Parathyroid adenoma (tissue), 2 donors: ENCODE measurements around the gene CACNA1S.
A peak's percentile ranks its signal among the peaks of the same experiment; 100 is the strongest.

Source experiments
- H2AFZ ChIP-seq: fragments of 300-600 bp; sonication (generic); one replicate; pipeline ENCODE4 v1.7.0; 2017; ENCODE audit warnings: antibody characterized with exemption, mild to moderate bottlenecking
- H3K27ac ChIP-seq: fragments of 300-600 bp; sonication (generic); one replicate; pipeline ENCODE4 v1.7.0; 2017
- H3K27me3 ChIP-seq: fragments of 300-600 bp; sonication (generic); one replicate; pipeline ENCODE4 v1.7.0; 2017; ENCODE audit warnings: low read length; ENCODE audit not compliant: control insufficient read depth, insufficient read depth
- H3K36me3 ChIP-seq: fragments of 300-600 bp; sonication (generic); one replicate; pipeline ENCODE4 v1.7.0; 2017; ENCODE audit warnings: low read length; ENCODE audit not compliant: control insufficient read depth, insufficient read depth
- H3K4me1 ChIP-seq: fragments of 300-600 bp; sonication (generic); one replicate; pipeline ENCODE4 v1.7.0; 2017; ENCODE audit warnings: control low read depth
- H3K4me2 ChIP-seq: fragments of 300-600 bp; sonication (generic); one replicate; pipeline ENCODE4 v1.7.0; 2017; ENCODE audit warnings: low read length
- H3K4me3 ChIP-seq: fragments of 300-600 bp; sonication (generic); one replicate; pipeline ENCODE4 v1.7.0; 2017; ENCODE audit warnings: low read depth, low read length
- H3K79me2 ChIP-seq: fragments of 300-600 bp; sonication (generic); one replicate; pipeline ENCODE4 v1.7.0; 2017; ENCODE audit warnings: control low read depth
- H3K9ac ChIP-seq: fragments of 300-600 bp; sonication (generic); one replicate; pipeline ENCODE4 v1.7.0; 2017; ENCODE audit warnings: mild to moderate bottlenecking
- H3K9me3 ChIP-seq: fragments of 300-600 bp; sonication (generic); one replicate; pipeline ENCODE4 v1.7.0; 2017; ENCODE audit warnings: low read length; ENCODE audit not compliant: control insufficient read depth
- TF ChIP-seq, protein P1 (sequence below): fragments of 300-600 bp; sonication (generic); IDR thresholded peaks from one replicate; pipeline ENCODE4 v1.7.0; 2017; ENCODE audit warnings: antibody characterized with exemption, mild to moderate bottlenecking
- donor health status: primary hyperparathyroidism.

The CACNA1S gene

DNA sequence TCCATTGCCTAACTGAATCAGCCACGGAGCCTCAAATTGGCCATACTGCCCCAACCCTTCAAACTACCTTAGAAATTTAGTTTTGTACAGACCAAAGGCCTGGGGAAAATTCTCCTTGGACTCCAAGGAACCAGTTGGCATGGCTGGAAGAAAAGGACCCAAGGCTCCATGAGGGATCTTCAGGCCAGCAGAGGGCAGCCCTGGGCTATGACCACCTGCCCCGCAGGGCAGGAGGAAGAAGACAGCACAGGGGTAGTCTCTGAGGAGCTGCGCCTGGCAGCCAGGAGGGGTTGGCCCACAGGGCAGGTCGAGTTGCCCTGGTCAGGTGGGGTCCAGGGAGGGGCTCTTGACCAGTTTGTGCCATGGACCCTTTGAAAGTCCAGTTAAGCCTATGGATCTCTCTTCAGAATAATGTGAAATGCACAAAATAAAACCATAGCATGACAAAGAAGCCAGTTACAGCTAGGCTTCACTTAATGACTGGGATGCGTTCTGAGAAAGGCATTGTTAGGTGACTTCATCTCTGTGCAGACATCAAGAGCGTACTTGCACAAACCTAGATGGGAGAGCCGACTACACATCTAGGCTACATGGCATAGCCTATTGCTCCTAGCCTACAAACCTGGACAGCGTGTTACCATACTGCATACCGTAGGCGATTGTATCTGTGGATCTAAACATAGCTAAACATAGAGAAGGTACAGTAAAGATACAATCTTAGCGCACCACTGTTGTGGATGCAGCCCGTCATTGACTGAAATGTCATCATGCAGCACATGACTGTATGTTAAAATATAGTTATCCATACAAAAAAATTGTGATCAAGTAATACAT, 26.1 kb downstream of the CACNA1S start:
- Histone ChIP-seq H3K4me2 (no peak overlapping the region), H3K9ac (no peak overlapping the region)

DNA sequence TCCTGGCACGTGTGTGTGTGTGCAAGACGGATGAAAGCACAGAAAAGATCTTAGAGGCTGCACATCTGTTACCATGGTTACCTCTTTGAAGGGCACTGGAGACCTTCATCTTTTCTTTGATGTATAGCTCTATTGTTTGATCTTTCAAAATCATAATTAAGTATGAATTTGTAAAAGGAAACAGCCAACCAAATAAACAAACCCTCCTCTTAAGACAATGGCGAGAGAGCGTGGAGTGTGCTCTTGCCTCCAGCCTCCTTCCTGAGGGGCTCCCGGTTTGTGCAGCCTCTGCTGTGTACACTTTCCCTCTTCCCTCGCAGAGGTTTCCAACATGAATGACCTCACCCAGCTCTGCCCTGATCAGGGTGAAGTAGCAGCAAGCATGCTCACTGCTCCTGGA, 27.9 kb downstream of the CACNA1S start:
- Histone ChIP-seq H3K9me3 (no peaks in the 10 kb centered on the region), H3K36me3 (no peaks in the 10 kb centered on the region), H3K4me3 (no peak overlapping the region), H2AFZ (no peak overlapping the region), H3K27ac (no peak overlapping the region), H3K9ac (no peak overlapping the region), H3K4me1 (no peaks in the 10 kb centered on the region), H3K27me3 (no peaks in the 10 kb centered on the region), H3K79me2 (no peaks in the 10 kb centered on the region), H3K4me2 (no peak overlapping the region)
- TF ChIP-seq, protein P1, sequence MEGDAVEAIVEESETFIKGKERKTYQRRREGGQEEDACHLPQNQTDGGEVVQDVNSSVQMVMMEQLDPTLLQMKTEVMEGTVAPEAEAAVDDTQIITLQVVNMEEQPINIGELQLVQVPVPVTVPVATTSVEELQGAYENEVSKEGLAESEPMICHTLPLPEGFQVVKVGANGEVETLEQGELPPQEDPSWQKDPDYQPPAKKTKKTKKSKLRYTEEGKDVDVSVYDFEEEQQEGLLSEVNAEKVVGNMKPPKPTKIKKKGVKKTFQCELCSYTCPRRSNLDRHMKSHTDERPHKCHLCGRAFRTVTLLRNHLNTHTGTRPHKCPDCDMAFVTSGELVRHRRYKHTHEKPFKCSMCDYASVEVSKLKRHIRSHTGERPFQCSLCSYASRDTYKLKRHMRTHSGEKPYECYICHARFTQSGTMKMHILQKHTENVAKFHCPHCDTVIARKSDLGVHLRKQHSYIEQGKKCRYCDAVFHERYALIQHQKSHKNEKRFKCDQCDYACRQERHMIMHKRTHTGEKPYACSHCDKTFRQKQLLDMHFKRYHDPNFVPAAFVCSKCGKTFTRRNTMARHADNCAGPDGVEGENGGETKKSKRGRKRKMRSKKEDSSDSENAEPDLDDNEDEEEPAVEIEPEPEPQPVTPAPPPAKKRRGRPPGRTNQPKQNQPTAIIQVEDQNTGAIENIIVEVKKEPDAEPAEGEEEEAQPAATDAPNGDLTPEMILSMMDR: no peak

More for the DNA sequence above, 26.1 kb downstream of the CACNA1S start:
- H2AFZ ChIP-seq: no peak overlapping the region
- no peaks in the 10 kb centered on the region for H3K36me3 ChIP-seq
- H3K27me3 ChIP-seq: no peaks in the 10 kb centered on the region
- no peaks in the 10 kb centered on the region for H3K79me2 ChIP-seq
- TF ChIP-seq, protein P1: peak; percentile 63
- no peaks in the 10 kb centered on the region for H3K9me3 ChIP-seq
- H3K27ac ChIP-seq: no peak overlapping the region
- H3K4me3 ChIP-seq: no peak overlapping the region
- H3K4me1 ChIP-seq: no peaks in the 10 kb centered on the region

DNA sequence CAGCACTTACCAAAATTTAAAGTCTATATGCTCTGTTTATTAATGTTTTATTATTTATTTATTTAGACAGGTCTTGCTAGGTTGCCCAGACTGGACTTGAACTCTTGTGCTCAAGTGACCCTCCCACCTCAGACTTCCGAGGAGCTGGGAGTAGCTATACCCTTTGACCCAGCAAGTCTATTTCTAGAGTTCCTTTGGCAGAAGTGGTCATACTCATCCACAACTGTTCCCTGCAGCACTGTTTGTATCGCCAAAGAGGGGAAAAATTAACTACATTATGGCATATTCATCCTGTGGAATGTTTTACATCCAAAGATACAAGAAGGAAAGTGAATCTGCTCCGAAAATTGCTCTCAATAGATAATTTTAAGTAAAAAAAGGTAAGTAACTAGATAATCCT, 28.5 kb downstream of the CACNA1S start:
- no peaks in the 10 kb centered on the region for H3K27me3 ChIP-seq
- H3K79me2 ChIP-seq: no peaks in the 10 kb centered on the region
- H3K36me3 ChIP-seq: no peaks in the 10 kb centered on the region
- H2AFZ ChIP-seq: no peak overlapping the region
- H3K9ac ChIP-seq: no peak overlapping the region
- no peak overlapping the region for H3K4me3 ChIP-seq
- no peaks in the 10 kb centered on the region for H3K9me3 ChIP-seq
- no peaks in the 10 kb centered on the region for H3K4me1 ChIP-seq
- TF ChIP-seq, protein P1: no peak
- no peak overlapping the region for H3K4me2 ChIP-seq
- H3K27ac ChIP-seq: no peak overlapping the region

DNA sequence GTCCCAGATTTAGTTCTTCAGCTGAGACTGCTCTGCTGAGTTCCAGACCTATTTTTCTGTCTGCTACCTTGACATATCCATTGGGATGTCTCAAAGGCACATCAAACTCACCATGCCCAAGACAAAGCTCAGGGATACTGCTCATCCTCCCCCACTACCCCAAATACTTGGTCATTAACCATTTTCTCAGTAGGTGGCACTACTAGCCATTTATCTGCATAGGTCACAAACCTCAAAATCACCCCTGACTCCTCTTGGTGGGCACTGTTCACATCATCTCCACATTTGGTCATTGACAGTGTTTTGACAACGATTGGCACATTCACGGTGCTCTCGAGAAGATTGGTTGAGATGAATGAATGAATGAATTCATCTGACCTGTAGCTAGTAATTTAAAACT, 32.1 kb downstream of the CACNA1S start:
- TF ChIP-seq, protein P1: no peak
- Histone ChIP-seq H3K4me3 (no peak overlapping the region), H3K4me1 (no peaks in the 10 kb centered on the region), H3K9me3 (no peaks in the 10 kb centered on the region), H3K9ac (no peak overlapping the region), H3K27ac (no peak overlapping the region), H2AFZ (no peak overlapping the region), H3K36me3 (no peaks in the 10 kb centered on the region), H3K79me2 (no peaks in the 10 kb centered on the region), H3K27me3 (no peaks in the 10 kb centered on the region), H3K4me2 (no peak overlapping the region)

DNA sequence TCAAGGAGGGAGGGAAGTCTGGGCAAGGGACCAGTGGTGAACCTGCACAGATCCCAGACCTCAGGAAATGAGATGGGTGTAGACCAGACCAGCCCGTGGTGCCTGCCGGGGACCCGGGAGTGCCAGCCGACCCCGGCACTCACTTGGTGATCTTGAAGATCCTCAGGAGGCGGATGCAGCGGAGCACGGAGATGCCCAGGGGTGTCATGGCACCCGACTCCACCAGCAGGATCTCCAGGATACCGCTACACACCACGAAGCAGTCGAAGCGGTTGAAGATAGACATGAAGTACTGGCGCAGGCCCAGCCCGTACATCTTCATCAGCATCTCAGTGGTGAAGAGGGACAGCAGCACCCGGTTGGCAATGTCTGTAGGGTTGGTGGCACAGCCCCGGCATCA, 34.5 kb downstream of the CACNA1S start:
- no peaks in the 10 kb centered on the region for H3K4me1 ChIP-seq
- no peaks in the 10 kb centered on the region for H3K9me3 ChIP-seq
- H3K9ac ChIP-seq: no peak overlapping the region
- no peak overlapping the region for H3K4me2 ChIP-seq
- no peaks in the 10 kb centered on the region for H3K79me2 ChIP-seq
- H2AFZ ChIP-seq: no peak overlapping the region
- no peaks in the 10 kb centered on the region for H3K36me3 ChIP-seq
- no peak overlapping the region for H3K4me3 ChIP-seq
- no peaks in the 10 kb centered on the region for H3K27me3 ChIP-seq
- no peak overlapping the region for H3K27ac ChIP-seq
- TF ChIP-seq, protein P1: no peak
